ENCODE data around the gene PRELID3B. TPM values are rescaled to one million over a fixed set of nuclear protein-coding genes. Genes with fewer than 3 reads are reported as not detected.
A peak's percentile ranks its signal among the peaks of the same experiment; 100 is the strongest.

Gene PRELID3B
- total and polyA plus RNA-seq, 2 of the 8 experiments (the other 6 are each of a cell fraction or from before 2014, with no cell fraction given), result 8.1 to 50.5 TPM

DNA sequence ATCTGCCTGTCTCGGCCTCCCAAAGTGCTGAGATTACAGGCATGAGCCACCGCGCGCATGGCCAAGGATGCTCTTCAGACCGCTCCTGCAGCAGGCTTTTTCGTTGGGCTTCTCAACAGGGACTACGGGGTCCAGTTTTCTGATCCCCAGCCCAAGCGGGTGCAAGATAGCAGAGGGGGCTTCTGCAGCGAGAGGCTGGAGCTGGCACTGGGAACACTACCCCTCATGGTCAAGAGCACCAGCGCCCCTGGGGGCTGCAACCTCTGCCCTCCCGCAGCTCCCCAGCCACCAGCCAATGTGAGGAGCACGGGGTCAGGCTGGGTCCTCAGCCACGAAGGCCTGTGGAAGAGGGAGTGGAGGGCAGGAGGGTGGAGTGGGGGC lies 41.5 kb downstream of the PRELID3B start:
- Histone ChIP-seq H3K4me3 (ENCODE audit: extremely low read depth in 1 of 4, insufficient read depth in 2 of 4, low read depth in 3 of 4, low read length in 4 of 4) (no peak overlapping the region), H3K4me2 (ENCODE audit: insufficient read depth in 1 of 2, low read depth in 2 of 2, low read length in 2 of 2) (no peak overlapping the region), H4K20me1 (replicated peaks in 1 of 2; ENCODE audit: control insufficient read depth in 1 of 2, insufficient read depth in 2 of 2, low read length in 2 of 2) (peaks cover 0 to 6% of the 10 kb centered on the region in 2 experiments), H3K36me3 (ENCODE audit: control insufficient read depth in 2 of 4, insufficient read depth in 4 of 4, low read length in 3 of 4) (peaks cover 0 to 7% (median 0%) of the 10 kb centered on the region in 4 experiments; a peak in 3 of 8 replicates), H3K23me2 (ENCODE audit: low read depth, low read length) (no peaks in the 10 kb centered on the region), H3K79me2 (ENCODE audit: control insufficient read depth in 1 of 2, insufficient read depth in 2 of 2, low read length in 2 of 2) (no peaks in the 10 kb centered on the region), H3K4me1 (replicated peaks in 1 of 4; ENCODE audit: control insufficient read depth in 3 of 4, insufficient read depth in 4 of 4, low read length in 3 of 4) (no peaks in the 10 kb centered on the region; a peak in 1 of 7 replicates), H3K9me3 (ENCODE audit: insufficient read depth in 2 of 2, low read depth in 1 of 2, low read length in 1 of 2) (no peaks in the 10 kb centered on the region), H2BK5ac (ENCODE audit: low read depth, low read length) (0 out of 2 replicates have a peak overlapping the region, but pooled peaks have one; percentile 23), H2BK20ac (ENCODE audit: low read length) (no peak overlapping the region), H2AFZ (ENCODE audit: low read length) (no peak overlapping the region), H3K79me1 (ENCODE audit: low read depth, low read length) (no peaks in the 10 kb centered on the region), H3K14ac (ENCODE audit: insufficient read length) (no peak overlapping the region), H4K91ac (replicated peaks; ENCODE audit: insufficient read length, low read length) (no peak overlapping the region), H3K27ac (ENCODE audit: low read depth, low read length) (no peak overlapping the region), H3K18ac (ENCODE audit: extremely low read depth, low read length) (no peak overlapping the region), H2BK12ac (ENCODE audit: low read depth, low read length) (no peak overlapping the region), H2BK120ac (replicated peaks; ENCODE audit: low read depth, low read length) (no peak overlapping the region), H4K5ac (ENCODE audit: insufficient read length, low read depth, low read length) (no peak overlapping the region), H2BK15ac (ENCODE audit: low read length) (no peak overlapping the region), H3K23ac (ENCODE audit: insufficient read length) (no peak overlapping the region), H4K8ac (ENCODE audit: extremely low read depth, insufficient read depth, low read length) (no peak overlapping the region), H3K27me3 (replicated peaks in 1 of 4; ENCODE audit: control insufficient read depth in 3 of 4, extremely low read depth in 1 of 4, insufficient read depth in 3 of 4, low read length in 3 of 4) (no peaks in the 10 kb centered on the region), H3K4ac (replicated peaks; ENCODE audit: insufficient read length, low read depth, low read length) (no peak overlapping the region), H3K56ac (replicated peaks; ENCODE audit: insufficient read length, low read depth, low read length) (no peak overlapping the region), H3K9ac (replicated peaks in 1 of 4; ENCODE audit: extremely low read depth in 1 of 4, low read depth in 3 of 4, low read length in 3 of 4) (no peak overlapping the region), H2AK5ac (ENCODE audit: low read depth, low read length) (no peak overlapping the region)
- CTCF ChIA-PET (ENCODE audit: partially characterized antibody), result interaction anchor here (0.6 to 1.2 kb wide), 3 partner anchors 17 to 221 kb away, joined by 3 to 4 read pairs (median 3); no protein-coding TSS in a partner anchor
- POLR2A ChIA-PET (ENCODE audit: partially characterized antibody), result no interaction called here
- DNase-seq (ENCODE audit: low read depth in 1 of 2, low spot score in 2 of 2) (no peak), FAIRE-seq (no peak)
- WGBS, 2 experiments (ENCODE audit: extremely low coverage in 1 of 2, insufficient coverage in 1 of 2, insufficient read length in 1 of 2, insufficient replicate concordance in 2 of 2, low coverage in 1 of 2, low lambda C conversion rate in 2 of 2, missing lambda C conversion rate in 1 of 2), result 86% methylated on average over 13 of the region's 13 CpGs; no CpG with 5 or more reads in 1 of the 2 experiments
- TF ChIP-seq KDM5A (IDR thresholded peaks at IDR 0.05; ENCODE audit: low read length) (no peak), EGR1 (IDR thresholded peaks at IDR 0.05; ENCODE audit: borderline replicate concordance, low read depth, low read length) (no peak), SIRT6 (IDR thresholded peaks at IDR 0.05; ENCODE audit: low read length) (no peak), ATF3 (IDR thresholded peaks at IDR 0.05; ENCODE audit: insufficient read depth, low read depth, low read length) (no peak), KDM4A (IDR thresholded peaks at IDR 0.05; ENCODE audit: low read depth, low read length, severe bottlenecking) (no peak), GTF2F1 (IDR thresholded peaks at IDR 0.05; ENCODE audit: borderline replicate concordance, low read depth, low read length) (no peak), CTCF (IDR thresholded peaks at IDR 0.05; ENCODE audit: control extremely low read depth in 1 of 3, insufficient read depth in 1 of 3, low read depth in 1 of 3, low read length in 3 of 3) (no peak), ASH2L (IDR thresholded peaks at IDR 0.05; ENCODE audit: low read length) (no peak)
- TF ChIP-seq, protein P1, sequence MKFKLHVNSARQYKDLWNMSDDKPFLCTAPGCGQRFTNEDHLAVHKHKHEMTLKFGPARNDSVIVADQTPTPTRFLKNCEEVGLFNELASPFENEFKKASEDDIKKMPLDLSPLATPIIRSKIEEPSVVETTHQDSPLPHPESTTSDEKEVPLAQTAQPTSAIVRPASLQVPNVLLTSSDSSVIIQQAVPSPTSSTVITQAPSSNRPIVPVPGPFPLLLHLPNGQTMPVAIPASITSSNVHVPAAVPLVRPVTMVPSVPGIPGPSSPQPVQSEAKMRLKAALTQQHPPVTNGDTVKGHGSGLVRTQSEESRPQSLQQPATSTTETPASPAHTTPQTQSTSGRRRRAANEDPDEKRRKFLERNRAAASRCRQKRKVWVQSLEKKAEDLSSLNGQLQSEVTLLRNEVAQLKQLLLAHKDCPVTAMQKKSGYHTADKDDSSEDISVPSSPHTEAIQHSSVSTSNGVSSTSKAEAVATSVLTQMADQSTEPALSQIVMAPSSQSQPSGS (IDR thresholded peaks at IDR 0.05; ENCODE audit: low read length), result no peak
